Right ventricle myocardium inferior (tissue), 1 donor: Measurements from ENCODE around the gene TMEM266. TPM values are rescaled to one million over a fixed set of nuclear protein-coding genes. Genes with fewer than 3 reads are reported as not detected.

ENCODE experiments used
- ATAC-seq: fragments of 200-7000 bp; cut with Tn5 transposase; one replicate; pipeline ENCODE4 v1.9.1; 2020; ENCODE audit warnings: mild to moderate bottlenecking, moderate library complexity
- DNase-seq: peaks from one replicate; pipeline ENCODE4 v3.0.0; 2021; ENCODE audit errors: missing footprints
- intact Hi-C: fragments of 100-400 bp; cut with DNase I; formaldehyde crosslinking; loops from one replicate; pipeline ENCODE4 v1.11.0; 2022
- total RNA-seq: library from RNA; stranded (reverse); fragmentation: NEBNext Ultra II Directional; extraction: Animal tissue kit (Norgen Biotek cat#: 25700); gene quantifications from one replicate; pipeline ENCODE4 v1.2.1, GENCODE V29; 2021
- donor health status: DM: no; HTN: yes; CAD: no; lungs with severe emphysema.

The TMEM266 gene
- total RNA-seq, 1 donor from 2014 or later = not detected

- ATAC-seq (no peak), DNase-seq (no peak)
- intact Hi-C loops = no loop called here
These were observed 4.6 kb downstream of the TMEM266 start for GRCh38 chr15:76064375-76064774.

- intact Hi-C loops = no loop called here
- ATAC-seq (peak; percentile 34), DNase-seq (no peak)
These were observed 5.5 kb downstream of the TMEM266 start for GRCh38 chr15:76065245-76065644.

- DNase-seq (no peak), ATAC-seq (no peak)
- intact Hi-C loops = no loop called here
These were observed 6.0 kb downstream of the TMEM266 start for GRCh38 chr15:76065793-76066192.

GRCh38 chr15:76070192-76070591 is 10.4 kb downstream of the TMEM266 start:
- DNase-seq (no peak), ATAC-seq (no peak)
- intact Hi-C loops = no loop called here

GRCh38 chr15:76070921-76071635 is 11.3 kb downstream of the TMEM266 start:
- no peak for ATAC-seq
- intact Hi-C loops = no loop called here

GRCh38 chr15:76071806-76072205 is 12.0 kb downstream of the TMEM266 start:
- ATAC-seq (no peak), DNase-seq (no peak)
- intact Hi-C loops = no loop called here

More at GRCh38 chr15:76070921-76071635, 11.3 kb downstream of the TMEM266 start:
- no peak for DNase-seq

- ATAC-seq (no peak), DNase-seq (no peak)
- intact Hi-C loops = no loop called here
These were observed 13.8 kb downstream of the TMEM266 start for GRCh38 chr15:76073554-76073953.

- ATAC-seq (no peak), DNase-seq (no peak)
- intact Hi-C loops = no loop called here
These were observed 15.3 kb downstream of the TMEM266 start for GRCh38 chr15:76075046-76075445.

GRCh38 chr15:76078285-76078877 is 18.6 kb downstream of the TMEM266 start:
- DNase-seq (no peak), ATAC-seq (no peak)
- intact Hi-C loops = no loop called here

- intact Hi-C loops = no loop called here
- DNase-seq = no peak
- ATAC-seq = no peak
These were observed 24.5 kb downstream of the TMEM266 start for GRCh38 chr15:76084256-76084655.

GRCh38 chr15:76098685-76099084 is 38.9 kb downstream of the TMEM266 start:
- intact Hi-C loops = no loop called here
- no peak for ATAC-seq
- DNase-seq = no peak

- DNase-seq (no peak), ATAC-seq (no peak)
- intact Hi-C loops = no loop called here
These were observed 39.6 kb downstream of the TMEM266 start for GRCh38 chr15:76099388-76099787.

GRCh38 chr15:76100361-76100760 is 40.6 kb downstream of the TMEM266 start:
- DNase-seq (no peak), ATAC-seq (no peak)
- intact Hi-C loops = no loop called here

GRCh38 chr15:76101655-76102054 is 41.9 kb downstream of the TMEM266 start:
- intact Hi-C loops = no loop called here
- ATAC-seq (no peak), DNase-seq (no peak)

GRCh38 chr15:76105391-76105790 is 45.6 kb downstream of the TMEM266 start:
- intact Hi-C loops = no loop called here
- DNase-seq (no peak), ATAC-seq (no peak)

GRCh38 chr15:76105911-76106310 is 46.1 kb downstream of the TMEM266 start:
- intact Hi-C loops = no loop called here
- ATAC-seq (no peak), DNase-seq (no peak)

- DNase-seq (no peak), ATAC-seq (no peak)
- intact Hi-C loops = no loop called here
These were observed 47.4 kb downstream of the TMEM266 start for GRCh38 chr15:76107169-76107568.

- intact Hi-C loops = no loop called here
- no peak for DNase-seq
These were observed 48.4 kb downstream of the TMEM266 start for GRCh38 chr15:76108021-76108723.

GRCh38 chr15:76109046-76109445 is 49.3 kb downstream of the TMEM266 start:
- no peak for ATAC-seq
- DNase-seq = no peak
- intact Hi-C loops = no loop called here

More at GRCh38 chr15:76108021-76108723, 48.4 kb downstream of the TMEM266 start:
- peak; percentile 64 for ATAC-seq

GRCh38 chr15:76114561-76114960 is 54.8 kb downstream of the TMEM266 start:
- ATAC-seq = no peak
- DNase-seq = no peak

More at GRCh38 chr15:76114561-76114960, 54.8 kb downstream of the TMEM266 start:
- intact Hi-C loops = no loop called here
